Gastroesophageal sphincter (tissue), 4 donors: Measurements from ENCODE around the gene NEK6. TPM values are rescaled to one million over a fixed set of nuclear protein-coding genes. Genes with fewer than 3 reads are reported as not detected.

Experiments
- ATAC-seq: fragments of 150-250 bp; one replicate; pipeline ENCODE4 v1.9.1; 2016; ENCODE audit warnings: mild to moderate bottlenecking, moderate library complexity
- H3K27ac ChIP-seq, 4 donors: fragments of 200-600 bp; sonication (generic) in 3 of 4; 1 replicate in 3 of 4; 2 replicates in 1 of 4; pipeline ENCODE4 v1.5.1; 2016 to 2019
- H3K27me3 ChIP-seq: fragments of 200-600 bp; sonication (generic); one replicate; pipeline ENCODE4 v1.5.1; 2019
- H3K36me3 ChIP-seq, 2 donors: fragments of 200-600 bp; sonication (generic); one replicate each; pipeline ENCODE4 v1.5.1; 2019; ENCODE audit warnings: control low read depth in 1 of 2
- H3K4me1 ChIP-seq, 3 donors: fragments of 200-600 bp; sonication (generic); 1 replicate in 2 of 3; 2 replicates in 1 of 3; pipeline ENCODE4 v1.5.1; 2016 to 2019; ENCODE audit warnings: control low read depth in 2 of 3
- H3K4me3 ChIP-seq, 2 donors: fragments of 200-600 bp; sonication (generic); one replicate each; pipeline ENCODE4 v1.5.1; 2019; ENCODE audit warnings: mild to moderate bottlenecking in 1 of 2, moderate library complexity in 1 of 2
- H3K9me3 ChIP-seq, 3 donors: fragments of 200-600 bp; sonication (generic); one replicate each; pipeline ENCODE4 v1.5.1; 2017 to 2019; ENCODE audit warnings: control low read depth in 2 of 3
- EP300 ChIP-seq: sonication (generic); formaldehyde crosslinking; IDR thresholded peaks from one replicate; pipeline ENCODE4 v1.6.1; 2017; ENCODE audit warnings: antibody characterized with exemption, mild to moderate bottlenecking
- POLR2A ChIP-seq, 2 donors: fragments of 450-650 bp; IDR thresholded peaks; one replicate each; pipeline ENCODE4 v1.6.1; 2017; ENCODE audit warnings: antibody characterized with exemption in 2 of 2, mild to moderate bottlenecking in 2 of 2, moderate library complexity in 1 of 2
- POLR2AphosphoS5 ChIP-seq: sonication (generic); formaldehyde crosslinking; IDR thresholded peaks from one replicate; pipeline ENCODE4 v1.6.1; 2017; ENCODE audit warnings: antibody characterized with exemption
- WGBS, 2 donors: methylation state at CpG; one replicate each; pipeline ENCODE4 v1.1.5; 2018; ENCODE audit warnings: low coverage in 1 of 2; 5-methylcytosine and 5-hydroxymethylcytosine counted together
- total RNA-seq, 4 donors: library from RNA; depleted of rRNA; stranded (reverse); fragments of >200 nt; gene quantifications; one replicate each; pipeline ENCODE4 v1.1.0, GENCODE V29; 2016
- TF ChIP-seq, protein P1 (sequence below), 4 experiments: fragments of 200-600 bp in 2 of 4; fragments of 450-650 bp in 2 of 4; sonication (generic) in 1 of 4; IDR thresholded peaks; one replicate each; pipeline ENCODE4 v1.5.1; 2017 to 2019; ENCODE audit warnings: antibody characterized with exemption in 4 of 4, mild to moderate bottlenecking in 2 of 4, moderate library complexity in 2 of 4

The NEK6 gene
- total RNA-seq, 4 donors from 2014 or later = 13.2 to 31.7 (median 19.3) TPM

DNA sequence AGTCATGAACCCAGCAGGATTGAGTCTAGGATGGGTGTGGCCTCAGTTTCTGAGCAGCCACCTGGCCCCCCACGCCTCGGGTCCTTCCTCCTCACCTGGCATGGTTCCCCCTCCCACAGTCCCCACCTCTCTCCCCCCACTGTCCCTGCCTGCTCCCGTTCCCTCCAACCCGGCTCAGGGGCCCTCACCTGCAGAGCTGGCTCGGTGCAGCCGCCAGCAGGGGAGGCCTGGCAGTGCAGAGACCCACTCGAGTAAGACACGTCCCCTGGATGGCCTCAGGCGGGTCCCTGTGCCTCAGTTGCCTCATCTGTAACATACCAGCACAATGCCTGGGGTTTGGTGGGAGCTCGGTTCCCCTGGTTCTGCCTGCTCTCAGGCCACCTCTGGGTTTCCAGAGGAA is 66.2 kb downstream of the NEK6 start:
- H3K9me3 ChIP-seq = no peaks in the 10 kb centered on the region
- no peak overlapping the region for H3K4me3 ChIP-seq
- no peaks in the 10 kb centered on the region for H3K27me3 ChIP-seq
- peaks cover 0 to 10% (median 0%) of the 10 kb centered on the region in 3 donors for H3K4me1 ChIP-seq
- H3K36me3 ChIP-seq = peaks cover 0 to 77% of the 10 kb centered on the region in 2 donors
- no peak overlapping the region for H3K27ac ChIP-seq
- WGBS, 2 donors = no CpG with 5 or more reads among the region's 10 CpGs
- no peak for TF ChIP-seq POLR2A (IDR thresholded peaks at IDR 0.05)
- ATAC-seq = no peak

DNA sequence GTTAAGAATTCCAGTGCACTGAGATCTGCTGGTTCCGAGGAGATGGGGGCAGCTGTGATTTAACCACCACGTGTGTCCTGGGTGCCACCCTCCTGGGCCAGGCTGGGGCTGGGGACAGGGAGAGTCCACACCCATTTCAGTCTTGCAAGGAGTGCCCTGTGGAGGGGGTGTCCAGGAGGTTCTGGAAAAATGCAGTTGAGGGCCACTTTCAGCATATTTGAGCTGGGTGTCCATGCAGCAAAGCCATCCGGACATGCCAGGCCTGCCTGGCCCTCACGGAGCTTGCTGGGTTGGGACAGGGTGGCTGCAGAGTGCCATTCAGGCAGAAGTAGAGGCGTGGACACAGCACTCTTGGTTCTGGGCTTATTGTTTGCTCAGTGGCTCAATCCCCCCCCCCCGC is 68.1 kb downstream of the NEK6 start:
- no peaks in the 10 kb centered on the region for H3K4me1 ChIP-seq
- no peaks in the 10 kb centered on the region for H3K9me3 ChIP-seq
- H3K36me3 ChIP-seq = peaks cover 0 to 97% of the 10 kb centered on the region in 2 donors
- ATAC-seq = no peak
- H3K27ac ChIP-seq = no peak overlapping the region
- no peak overlapping the region for H3K4me3 ChIP-seq
- no peaks in the 10 kb centered on the region for H3K27me3 ChIP-seq
- TF ChIP-seq POLR2AphosphoS5 (no peak), POLR2A (IDR thresholded peaks at IDR 0.05) (no peak), EP300 (no peak)
- TF ChIP-seq, protein P1, sequence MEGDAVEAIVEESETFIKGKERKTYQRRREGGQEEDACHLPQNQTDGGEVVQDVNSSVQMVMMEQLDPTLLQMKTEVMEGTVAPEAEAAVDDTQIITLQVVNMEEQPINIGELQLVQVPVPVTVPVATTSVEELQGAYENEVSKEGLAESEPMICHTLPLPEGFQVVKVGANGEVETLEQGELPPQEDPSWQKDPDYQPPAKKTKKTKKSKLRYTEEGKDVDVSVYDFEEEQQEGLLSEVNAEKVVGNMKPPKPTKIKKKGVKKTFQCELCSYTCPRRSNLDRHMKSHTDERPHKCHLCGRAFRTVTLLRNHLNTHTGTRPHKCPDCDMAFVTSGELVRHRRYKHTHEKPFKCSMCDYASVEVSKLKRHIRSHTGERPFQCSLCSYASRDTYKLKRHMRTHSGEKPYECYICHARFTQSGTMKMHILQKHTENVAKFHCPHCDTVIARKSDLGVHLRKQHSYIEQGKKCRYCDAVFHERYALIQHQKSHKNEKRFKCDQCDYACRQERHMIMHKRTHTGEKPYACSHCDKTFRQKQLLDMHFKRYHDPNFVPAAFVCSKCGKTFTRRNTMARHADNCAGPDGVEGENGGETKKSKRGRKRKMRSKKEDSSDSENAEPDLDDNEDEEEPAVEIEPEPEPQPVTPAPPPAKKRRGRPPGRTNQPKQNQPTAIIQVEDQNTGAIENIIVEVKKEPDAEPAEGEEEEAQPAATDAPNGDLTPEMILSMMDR (IDR thresholded peaks at IDR 0.05) = no peak
- WGBS, 2 donors = no CpG with 5 or more reads among the region's 6 CpGs

DNA sequence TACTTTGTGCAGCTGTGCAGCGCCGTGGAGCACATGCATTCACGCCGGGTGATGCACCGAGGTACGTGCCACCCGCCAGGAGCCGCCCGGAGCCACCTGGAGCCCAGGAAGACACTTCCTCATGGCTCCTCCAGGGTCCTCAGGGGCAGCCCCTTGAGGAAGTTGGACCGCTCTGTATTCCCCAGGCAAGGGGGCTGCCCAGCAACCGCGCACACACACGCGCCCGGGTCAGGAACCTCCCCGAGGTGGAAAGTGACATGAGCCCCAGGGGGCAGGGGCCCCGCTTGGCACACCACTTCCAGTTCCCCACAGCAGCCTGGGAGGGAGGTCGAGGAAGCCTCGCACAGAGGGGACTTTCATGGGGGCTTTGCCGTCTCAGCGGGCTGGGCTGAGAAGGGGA is 68.6 kb downstream of the NEK6 start:
- no peak for ATAC-seq
- Histone ChIP-seq H3K4me1 (no peaks in the 10 kb centered on the region), H3K4me3 (no peak overlapping the region), H3K36me3 (peaks cover 0 to 97% of the 10 kb centered on the region in 2 donors), H3K9me3 (no peaks in the 10 kb centered on the region), H3K27me3 (no peaks in the 10 kb centered on the region), H3K27ac (no peak overlapping the region)
- WGBS, 2 donors = 89% methylated on average over 4 of the region's 21 CpGs; no CpG with 5 or more reads in 1 of the 2 donors
- TF ChIP-seq EP300 = no peak
- TF ChIP-seq POLR2AphosphoS5 = no peak
- TF ChIP-seq POLR2A (IDR thresholded peaks at IDR 0.05) = no peak
- TF ChIP-seq, protein P1 (IDR thresholded peaks at IDR 0.05) = no peak

DNA sequence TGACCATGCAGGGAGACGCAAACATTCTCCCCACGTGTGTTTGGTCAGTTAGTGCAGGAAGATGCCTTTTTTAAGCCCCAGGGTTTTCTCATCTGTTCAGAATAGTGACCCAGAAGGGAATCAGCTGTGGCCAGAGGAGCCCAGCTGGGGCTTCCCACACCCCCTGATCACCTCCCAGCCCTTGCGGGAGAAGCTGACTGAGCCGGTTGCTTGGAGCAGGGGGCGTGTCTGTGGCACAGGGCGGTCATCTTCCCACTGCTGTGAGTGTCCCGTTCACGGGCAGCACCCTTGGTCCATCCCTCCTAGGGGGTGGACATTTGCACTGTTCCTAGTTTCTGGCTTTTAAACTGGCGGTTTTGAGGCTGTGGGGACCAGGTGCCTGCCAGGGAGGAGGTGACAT is 69.7 kb downstream of the NEK6 start:
- H3K9me3 ChIP-seq = no peaks in the 10 kb centered on the region
- H3K27me3 ChIP-seq = no peaks in the 10 kb centered on the region
- WGBS, 2 donors = 71 to 100% methylated on average over 2 of the region's 9 CpGs
- ATAC-seq = no peak
- no peak overlapping the region for H3K4me3 ChIP-seq
- peaks cover 0 to 97% of the 10 kb centered on the region in 2 donors for H3K36me3 ChIP-seq
- TF ChIP-seq, protein P1 (IDR thresholded peaks at IDR 0.05) = no peak
- TF ChIP-seq POLR2AphosphoS5 = no peak
- no peak for TF ChIP-seq POLR2A (IDR thresholded peaks at IDR 0.05)
- no peak for TF ChIP-seq EP300
- no peaks in the 10 kb centered on the region for H3K4me1 ChIP-seq
- no peak overlapping the region for H3K27ac ChIP-seq

DNA sequence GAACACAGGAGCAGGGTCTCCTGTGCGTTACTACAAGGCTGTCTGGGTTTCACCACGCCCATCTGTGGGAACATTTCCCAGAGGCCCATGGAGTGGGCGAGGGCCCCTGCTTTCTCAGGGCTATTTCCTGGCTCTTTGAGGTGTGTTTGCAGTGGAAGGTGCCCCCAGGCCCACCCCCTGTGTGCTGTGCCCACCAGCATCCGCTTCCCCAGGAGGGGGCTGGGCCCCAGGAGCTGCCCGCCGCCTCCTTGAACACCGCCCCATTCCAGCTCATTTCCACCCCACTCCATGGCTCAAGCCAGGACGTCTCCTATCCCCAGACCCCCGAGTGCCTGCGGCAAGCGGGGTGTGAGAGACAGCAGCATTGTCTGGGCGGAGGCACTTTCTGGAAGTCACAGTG is 70.5 kb downstream of the NEK6 start:
- H3K4me3 ChIP-seq = no peak overlapping the region
- WGBS, 2 donors = 80 to 100% methylated on average over 1 of the region's 12 CpGs
- H3K27ac ChIP-seq = no peak overlapping the region
- no peak for TF ChIP-seq POLR2AphosphoS5
- TF ChIP-seq POLR2A (IDR thresholded peaks at IDR 0.05) = no peak
- no peak for TF ChIP-seq EP300
- no peaks in the 10 kb centered on the region for H3K9me3 ChIP-seq
- H3K27me3 ChIP-seq = no peaks in the 10 kb centered on the region
- H3K4me1 ChIP-seq = no peaks in the 10 kb centered on the region
- peaks cover 0 to 97% of the 10 kb centered on the region in 2 donors for H3K36me3 ChIP-seq
- ATAC-seq = no peak

DNA sequence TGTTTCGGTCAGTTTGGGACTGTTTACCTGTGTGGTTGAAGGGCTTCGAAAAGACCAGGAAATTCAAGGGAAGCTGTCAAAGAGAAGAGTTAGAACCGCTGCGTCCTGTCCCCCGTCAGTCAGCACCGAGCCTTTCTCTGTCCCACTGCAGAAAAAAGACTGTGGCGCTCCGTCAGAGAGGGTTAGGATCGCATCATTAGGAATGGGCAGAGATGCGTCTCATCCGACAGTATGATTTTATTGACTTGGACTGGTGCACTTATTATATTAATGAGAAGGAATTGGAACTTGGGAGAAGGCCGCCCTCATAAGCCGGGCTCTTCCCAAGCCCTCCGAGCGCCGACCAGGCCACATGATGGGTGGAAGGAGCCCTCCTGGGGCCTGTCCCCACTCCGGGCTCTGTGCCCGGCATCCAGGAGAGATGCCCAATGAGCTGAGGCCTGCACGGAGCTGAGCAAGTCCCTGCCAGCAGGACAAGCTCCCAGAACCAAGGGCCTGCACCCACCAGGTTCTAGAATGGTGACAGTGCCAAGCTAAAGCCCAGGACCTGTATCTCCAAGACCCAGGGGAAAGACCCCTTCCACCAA is 71.5 kb downstream of the NEK6 start:
- no peak for ATAC-seq
- Histone ChIP-seq H3K36me3 (peaks cover 0 to 91% of the 10 kb centered on the region in 2 donors), H3K9me3 (no peaks in the 10 kb centered on the region), H3K4me1 (no peaks in the 10 kb centered on the region), H3K27me3 (no peaks in the 10 kb centered on the region), H3K4me3 (no peak overlapping the region), H3K27ac (no peak overlapping the region)
- 85% methylated on average over 5 of the region's 19 CpGs; no CpG with 5 or more reads in 1 of the 2 donors for WGBS, 2 donors
- no peak for TF ChIP-seq POLR2AphosphoS5
- TF ChIP-seq EP300 = no peak
- TF ChIP-seq, protein P1 (IDR thresholded peaks at IDR 0.05) = no peak
- no peak for TF ChIP-seq POLR2A (IDR thresholded peaks at IDR 0.05)
